Activated B cell treated with CpG ODN at 0.5 μM for 24 hours (primary cell): ENCODE data around the gene NXN. TPM values are rescaled to one million over a fixed set of nuclear protein-coding genes. Genes with fewer than 3 reads are reported as not detected.
"Not testable (repeated sequence)": the region's sequence is repeated elsewhere in the genome, so short reads cannot be mapped to it uniquely, and the experiment has no call there.

Source experiments
- ATAC-seq: fragments of 200-7000 bp; cut with Tn5 transposase; one replicate; pipeline ENCODE4 v1.10.0; 2021; ENCODE audit warnings: low read depth, mild to moderate bottlenecking, moderate library complexity
- CTCF ChIA-PET: fragments of 350-600 bp; sonication (Branson Sonifier 250); formaldehyde crosslinking; loops from one replicate; lab custom pipeline; 2021; ENCODE audit warnings: antibody characterized with exemption; lab: Charles Lee
- POLR2A ChIA-PET: fragments of 350-600 bp; sonication (Branson Sonifier 250); formaldehyde crosslinking; loops from one replicate; lab custom pipeline; 2021; ENCODE audit warnings: antibody characterized with exemption; lab: Charles Lee
- DNase-seq: peaks from one replicate; pipeline ENCODE4 v3.0.0; 2022
- H3K27ac Mint-ChIP-seq: one replicate; pipeline ENCODE4 v1.8.0; 2020; ENCODE audit warnings: mixed read lengths
- H3K27me3 Mint-ChIP-seq: one replicate; pipeline ENCODE4 v1.8.0; 2021; ENCODE audit warnings: mixed read lengths
- H3K36me3 Mint-ChIP-seq: one replicate; pipeline ENCODE4 v1.8.0; 2021; ENCODE audit warnings: low read depth, mixed read lengths
- H3K4me1 Mint-ChIP-seq: one replicate; pipeline ENCODE4 v1.8.0; 2021; ENCODE audit warnings: mixed read lengths
- H3K4me3 Mint-ChIP-seq: one replicate; pipeline ENCODE4 v1.8.0; 2020; ENCODE audit warnings: mild to moderate bottlenecking, mixed read lengths
- H3K9me3 Mint-ChIP-seq: one replicate; pipeline ENCODE4 v1.8.0; 2020; ENCODE audit warnings: mixed read lengths
- CTCF ChIP-seq: fragments of 200-600 bp; IDR thresholded peaks from one replicate; pipeline ENCODE4 v1.8.0; 2022; ENCODE audit warnings: antibody characterized with exemption, mild to moderate bottlenecking
- intact Hi-C: fragments of 100-400 bp; cut with micrococcal nuclease; formaldehyde crosslinking; loops from one replicate; pipeline ENCODE4 v1.15.1; 2024
- total RNA-seq: library from RNA; stranded (reverse); gene quantifications from 2 replicates; pipeline ENCODE4 v1.2.3, GENCODE V29; 2022

The NXN gene
- total RNA-seq, 1 donor from 2014 or later = 0.22 TPM

- CTCF ChIA-PET = interaction anchor here (0.6 to 2.7 kb wide), 5 partner anchors 93 to 176 kb away, joined by 5 to 23 read pairs (median 8); partner anchors contain the start of gene TIMM22
- intact Hi-C loops = loop anchor here (1.0 kb wide), 2 partner anchors 102 to 117 kb away; no protein-coding TSS in a partner anchor
- no peak overlapping the region for H3K27ac Mint-ChIP-seq
- H3K4me3 Mint-ChIP-seq = no peak overlapping the region
- DNase-seq (peak; percentile 30), ATAC-seq (peak; percentile 58)
- H3K4me1 Mint-ChIP-seq = peaks cover 7% of the 10 kb centered on the region
- POLR2A ChIA-PET = interaction anchor here (1.0 to 1.3 kb wide), 2 partner anchors 101 to 117 kb away, joined by 3 to 5 read pairs; partner anchors contain the start of gene TIMM22
- peaks cover 20% of the 10 kb centered on the region for H3K27me3 Mint-ChIP-seq
- TF ChIP-seq CTCF = no peak
- no peaks in the 10 kb centered on the region for H3K36me3 Mint-ChIP-seq
- H3K9me3 Mint-ChIP-seq = no peaks in the 10 kb centered on the region
These were observed 99.8 kb downstream of the NXN start for GRCh38 chr17:879546-880442.

- CTCF ChIA-PET = interaction anchor here (0.6 kb wide), 1 partner anchor 103 kb away, joined by 3 read pairs; no protein-coding TSS in a partner anchor
These were observed 101.9 kb downstream of the NXN start for GRCh38 chr17:877630-878029.

GRCh38 chr17:876272-876671 lies 103.3 kb downstream of the NXN start:
- no peak for TF ChIP-seq CTCF
- ATAC-seq = no peak
- no peak overlapping the region for H3K27ac Mint-ChIP-seq
- peaks cover 7% of the 10 kb centered on the region for H3K4me1 Mint-ChIP-seq
- H3K27me3 Mint-ChIP-seq = peaks cover 26% of the 10 kb centered on the region
- DNase-seq = no peak
- ChIA-PET POLR2A (no interaction called here), CTCF (no interaction called here)
- no peaks in the 10 kb centered on the region for H3K36me3 Mint-ChIP-seq
- no peaks in the 10 kb centered on the region for H3K9me3 Mint-ChIP-seq
- H3K4me3 Mint-ChIP-seq = no peak overlapping the region
- intact Hi-C loops = no loop called here

More at GRCh38 chr17:877630-878029, 101.9 kb downstream of the NXN start:
- ATAC-seq (no peak), DNase-seq (no peak)
- Mint-ChIP-seq H3K36me3 (no peaks in the 10 kb centered on the region), H3K27ac (no peak overlapping the region), H3K27me3 (peaks cover 24% of the 10 kb centered on the region), H3K4me3 (no peak overlapping the region), H3K9me3 (no peaks in the 10 kb centered on the region), H3K4me1 (peaks cover 7% of the 10 kb centered on the region)
- intact Hi-C loops = no loop called here
- POLR2A ChIA-PET = no interaction called here
- no peak for TF ChIP-seq CTCF

GRCh38 chr17:874590-874989 lies 105.0 kb downstream of the NXN start:
- H3K9me3 Mint-ChIP-seq, POLR2A ChIA-PET, H3K36me3 Mint-ChIP-seq, H3K27ac Mint-ChIP-seq, DNase-seq, ATAC-seq, CTCF ChIA-PET, intact Hi-C loops, H3K4me3 Mint-ChIP-seq, H3K4me1 Mint-ChIP-seq: not testable (repeated sequence)
- peaks cover 26% of the 10 kb centered on the region for H3K27me3 Mint-ChIP-seq

GRCh38 chr17:872855-873254 lies 106.7 kb downstream of the NXN start:
- POLR2A ChIA-PET = no interaction called here
- Mint-ChIP-seq H3K36me3 (no peaks in the 10 kb centered on the region), H3K4me1 (peaks cover 4% of the 10 kb centered on the region), H3K9me3 (no peaks in the 10 kb centered on the region), H3K27me3 (peaks cover 34% of the 10 kb centered on the region), H3K4me3 (no peak overlapping the region), H3K27ac (no peak overlapping the region)
- ATAC-seq (no peak), DNase-seq (no peak)
- no peak for TF ChIP-seq CTCF
- intact Hi-C loops = no loop called here
- CTCF ChIA-PET = no interaction called here
